NCI-H2196 treated with DMSO at 0.1 percent for 48 hours (cell line): ENCODE results near the gene CHORDC1.
"Not testable (repeated sequence)": the region's sequence is repeated elsewhere in the genome, so short reads cannot be mapped to it uniquely, and the experiment has no call there.

Source experiments
- DNase-seq: peaks from one replicate; lab custom pipeline; 2025; ENCODE audit not compliant: unreplicated experiment; lab: John Stamatoyannopoulos, UW

CHORDC1 gene

DNA sequence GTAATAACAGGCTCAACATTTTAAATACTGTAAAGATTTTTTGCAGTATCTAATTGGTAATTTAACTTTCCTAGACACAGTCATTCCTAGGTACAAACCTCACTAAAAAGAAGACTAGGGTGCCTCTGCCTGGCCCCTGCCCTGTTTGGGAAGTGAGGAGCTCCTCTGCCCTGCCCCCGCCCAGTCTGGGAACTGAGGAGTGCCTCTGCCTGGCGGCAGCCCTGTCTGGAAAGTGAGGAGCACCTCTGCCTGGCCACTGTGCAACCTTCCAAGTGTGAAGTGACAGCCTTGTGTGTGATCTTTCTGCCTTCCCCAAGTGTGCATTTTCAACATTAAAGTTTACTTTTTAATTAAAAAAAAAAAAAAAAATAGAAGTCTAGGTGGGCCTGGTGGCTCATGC, 4.2 kb downstream of the CHORDC1 start:
- no peak for DNase-seq

GRCh38 chr11:90216611-90217010, 6.2 kb downstream of the CHORDC1 start:
- no peak for DNase-seq

DNA sequence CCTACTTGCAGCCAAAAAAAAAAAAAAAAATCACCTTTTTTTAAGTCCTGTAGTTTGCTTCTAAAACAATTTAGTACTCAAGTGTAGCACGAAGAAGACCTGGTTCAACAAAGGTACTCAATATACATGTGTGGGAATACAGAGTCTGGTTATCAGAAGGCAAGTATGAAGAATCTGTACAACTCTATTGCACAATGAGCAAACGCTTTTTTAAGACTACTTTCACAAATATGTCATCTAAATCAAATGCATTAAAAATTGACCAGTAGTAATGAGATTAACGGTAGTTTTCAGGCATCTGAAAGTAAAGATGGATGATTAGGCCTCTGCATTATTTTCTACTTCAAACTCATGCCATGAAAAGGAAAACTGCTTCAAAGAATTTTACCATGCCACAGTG, 9.5 kb downstream of the CHORDC1 start:
- no peak for DNase-seq

- no peak for DNase-seq
These were observed 14.0 kb downstream of the CHORDC1 start for GRCh38 chr11:90208857-90209256.

- DNase-seq: not testable (repeated sequence)
These were observed 14.9 kb downstream of the CHORDC1 start for GRCh38 chr11:90207992-90208391.

DNA sequence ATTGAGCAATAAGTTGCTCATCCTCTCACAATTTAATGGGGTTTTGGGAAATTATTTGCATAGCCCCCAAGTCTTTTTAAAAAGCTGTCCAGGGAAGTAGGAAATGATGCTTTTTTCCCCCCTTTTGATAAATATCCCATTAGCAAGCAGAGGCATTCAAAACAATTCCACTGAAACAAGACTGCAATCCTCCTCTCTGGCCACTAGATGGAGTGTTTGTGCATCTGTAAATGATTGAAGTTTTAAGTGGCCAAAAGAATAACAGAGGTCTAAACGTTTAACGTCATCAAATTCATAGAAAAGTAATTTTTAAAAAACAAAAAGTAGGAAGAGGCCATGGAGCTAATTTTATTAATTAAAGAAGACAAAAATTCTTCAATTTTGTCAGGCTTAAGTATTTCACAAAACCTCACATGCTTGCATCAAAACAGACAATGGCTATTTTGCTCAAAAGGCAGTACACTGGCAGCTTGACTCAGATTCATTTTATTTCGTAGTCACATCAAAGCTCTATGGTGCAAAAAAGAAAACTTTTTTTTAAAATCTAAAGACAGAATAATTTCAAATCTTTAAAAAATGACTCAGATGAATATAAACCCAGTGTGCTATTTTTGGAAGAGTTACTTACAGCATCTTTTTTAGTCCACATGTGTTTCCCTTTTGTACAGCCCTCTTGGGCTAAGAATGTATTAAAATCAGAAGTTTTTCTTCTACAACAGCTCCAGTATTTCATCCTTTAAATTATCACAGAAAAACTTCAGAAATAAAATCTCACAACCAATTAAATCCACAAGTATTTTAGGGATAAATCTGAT, 17.8 kb downstream of the CHORDC1 start:
- peak; percentile 52 for DNase-seq

DNA sequence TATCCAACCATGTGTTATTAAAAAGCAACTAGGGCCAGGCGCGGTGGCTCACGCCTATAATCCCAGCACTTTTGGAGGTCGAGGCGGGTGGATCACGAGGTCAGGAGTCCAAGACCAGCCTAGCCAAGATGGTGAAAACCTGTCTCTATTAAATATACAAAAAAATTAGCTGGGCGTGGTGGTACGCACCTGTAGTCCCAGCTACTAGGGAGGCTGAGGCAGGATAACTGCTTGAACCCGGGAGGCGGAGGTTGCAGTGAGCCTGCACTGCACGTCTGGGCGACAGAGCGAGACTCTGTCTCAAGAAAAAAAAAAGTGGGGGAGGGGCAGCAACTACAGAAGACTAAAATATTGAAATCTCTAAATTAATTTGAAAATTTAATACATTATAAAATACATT, 18.4 kb downstream of the CHORDC1 start:
- DNase-seq: no peak

DNA sequence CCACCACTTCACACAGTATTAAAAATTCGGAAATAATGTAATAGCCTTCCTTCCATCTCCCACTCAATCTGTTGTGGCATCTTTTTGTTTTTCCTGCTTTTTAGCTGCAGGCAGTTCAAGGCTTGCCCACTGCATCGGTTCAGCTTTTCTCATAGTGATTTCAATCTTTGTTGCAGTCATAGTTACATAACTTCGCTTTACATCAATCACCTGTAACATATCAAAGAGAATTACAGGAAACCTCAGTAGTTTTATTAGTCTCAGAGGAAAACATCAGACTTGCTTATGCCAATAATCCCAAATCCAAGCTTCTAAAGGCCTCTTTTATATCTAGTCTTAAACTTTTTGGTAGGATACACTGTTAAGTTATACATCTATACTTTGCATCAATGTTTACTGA, 20.5 kb downstream of the CHORDC1 start:
- DNase-seq: no peak

- no peak for DNase-seq
These were observed 25.5 kb downstream of the CHORDC1 start for GRCh38 chr11:90197377-90197776.

DNA sequence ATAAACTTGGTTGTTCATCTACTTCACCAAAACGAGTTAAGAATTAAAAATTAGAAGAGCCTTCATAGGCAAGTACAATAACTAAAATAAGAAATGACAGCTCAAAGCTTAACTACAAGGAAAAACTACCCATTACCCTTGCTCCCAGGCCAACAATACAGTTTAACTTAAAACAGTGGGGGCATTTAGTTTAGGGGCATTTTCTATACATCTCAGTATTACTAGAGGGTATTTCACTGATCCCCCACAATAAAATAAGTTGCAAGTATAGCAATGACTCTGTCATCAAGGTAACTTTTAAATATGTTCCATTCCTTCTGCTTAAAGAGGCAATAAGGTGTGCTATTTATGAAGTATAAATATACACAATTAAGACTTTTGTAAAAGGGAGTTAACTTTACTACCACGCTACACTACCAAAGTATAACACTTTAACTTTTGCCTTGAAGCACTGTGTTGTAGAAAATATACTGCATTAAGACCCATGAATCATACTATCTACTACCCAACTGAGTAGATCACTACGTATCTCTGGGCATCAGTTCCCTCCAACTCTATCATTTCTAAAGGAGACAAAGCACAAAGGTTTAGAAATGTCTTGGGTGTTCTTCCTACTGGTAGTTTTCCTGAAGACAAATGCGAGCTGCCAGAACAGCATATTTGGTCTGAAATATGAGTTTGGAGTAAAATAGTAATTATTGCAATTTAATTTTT, 29.8 kb downstream of the CHORDC1 start:
- DNase-seq: no peak

- no peak for DNase-seq
These were observed 33.8 kb downstream of the CHORDC1 start for GRCh38 chr11:90189011-90189410.

DNA sequence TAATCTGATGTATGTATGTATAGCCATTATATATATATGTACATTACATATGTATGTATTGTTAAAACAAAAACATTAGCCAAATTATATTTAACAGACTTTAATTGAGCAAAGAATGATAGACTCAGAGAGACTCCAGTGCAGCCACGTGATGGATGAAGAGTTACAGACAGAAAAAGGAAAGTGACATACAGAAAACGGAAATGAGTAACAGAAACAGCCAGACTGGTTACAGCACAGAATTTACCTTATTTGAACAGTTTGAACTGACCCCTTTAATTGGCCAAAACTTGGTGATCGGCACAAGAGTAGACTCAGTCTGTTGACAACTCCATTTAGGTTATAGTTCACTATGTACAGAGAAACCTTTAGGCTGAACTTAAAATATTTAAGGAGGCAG, 35.0 kb downstream of the CHORDC1 start:
- DNase-seq: no peak

GRCh38 chr11:90179923-90180322, 42.9 kb downstream of the CHORDC1 start:
- DNase-seq: no peak

DNA sequence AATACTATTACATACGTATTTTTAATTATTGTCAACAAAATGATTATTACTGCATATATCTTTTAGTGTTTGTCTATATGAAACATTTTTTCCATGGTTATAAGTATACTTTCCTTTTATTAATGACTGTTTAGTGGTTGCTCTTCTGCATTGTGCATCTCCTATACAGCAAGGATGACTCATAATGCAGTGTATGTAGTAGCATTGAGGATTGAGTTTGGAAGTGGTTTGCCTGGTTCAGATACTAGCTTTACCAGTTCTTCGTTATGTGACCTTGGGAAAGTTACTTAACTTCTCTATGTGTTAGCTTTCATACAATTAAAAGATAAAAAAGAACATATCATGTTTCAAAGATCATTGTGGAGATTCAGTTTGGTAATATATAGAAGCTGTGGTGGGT, 44.1 kb downstream of the CHORDC1 start:
- no peak for DNase-seq

GRCh38 chr11:90176069-90176468, 46.8 kb downstream of the CHORDC1 start:
- no peak for DNase-seq

GRCh38 chr11:90171359-90171758, 51.5 kb downstream of the CHORDC1 start:
- no peak for DNase-seq

DNA sequence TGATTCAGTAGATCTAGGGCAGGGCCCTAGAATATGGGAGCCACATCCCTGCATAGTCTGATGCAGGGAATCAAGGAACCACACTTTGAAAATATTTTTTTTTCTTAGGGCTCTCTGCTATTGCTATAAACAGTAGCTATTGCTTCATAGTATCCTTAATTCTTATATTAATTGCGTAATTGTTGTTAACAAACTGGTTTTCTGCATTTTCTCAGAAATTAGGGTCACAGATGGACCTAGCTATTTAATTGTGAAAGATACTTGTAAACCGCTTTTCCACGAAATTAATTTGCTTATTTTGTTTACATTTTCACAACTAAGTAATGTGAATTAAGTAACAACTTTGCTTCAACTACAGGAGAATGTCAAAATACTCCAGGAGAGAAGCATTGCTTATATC, 54.3 kb downstream of the CHORDC1 start:
- no peak for DNase-seq

DNA sequence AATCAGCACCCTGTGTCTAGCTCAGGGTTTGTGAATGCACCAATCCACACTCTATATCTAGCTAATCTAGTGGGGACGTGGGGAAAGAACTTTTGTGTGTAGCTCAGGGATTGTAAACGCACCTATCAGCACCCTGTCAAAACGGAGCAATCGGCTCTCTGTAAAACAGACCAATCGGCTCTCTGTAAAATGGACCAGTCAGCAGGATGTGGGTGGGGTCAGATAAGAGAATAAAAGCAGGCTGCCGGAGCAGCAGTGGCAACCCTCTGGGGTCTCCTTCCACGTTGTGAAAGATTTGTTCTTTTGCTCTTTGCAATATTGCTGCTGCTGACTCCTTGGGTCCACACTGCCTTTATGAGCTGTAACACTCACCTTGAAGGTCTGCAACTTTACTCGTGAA, 55.1 kb downstream of the CHORDC1 start:
- DNase-seq: not testable (repeated sequence)

DNA sequence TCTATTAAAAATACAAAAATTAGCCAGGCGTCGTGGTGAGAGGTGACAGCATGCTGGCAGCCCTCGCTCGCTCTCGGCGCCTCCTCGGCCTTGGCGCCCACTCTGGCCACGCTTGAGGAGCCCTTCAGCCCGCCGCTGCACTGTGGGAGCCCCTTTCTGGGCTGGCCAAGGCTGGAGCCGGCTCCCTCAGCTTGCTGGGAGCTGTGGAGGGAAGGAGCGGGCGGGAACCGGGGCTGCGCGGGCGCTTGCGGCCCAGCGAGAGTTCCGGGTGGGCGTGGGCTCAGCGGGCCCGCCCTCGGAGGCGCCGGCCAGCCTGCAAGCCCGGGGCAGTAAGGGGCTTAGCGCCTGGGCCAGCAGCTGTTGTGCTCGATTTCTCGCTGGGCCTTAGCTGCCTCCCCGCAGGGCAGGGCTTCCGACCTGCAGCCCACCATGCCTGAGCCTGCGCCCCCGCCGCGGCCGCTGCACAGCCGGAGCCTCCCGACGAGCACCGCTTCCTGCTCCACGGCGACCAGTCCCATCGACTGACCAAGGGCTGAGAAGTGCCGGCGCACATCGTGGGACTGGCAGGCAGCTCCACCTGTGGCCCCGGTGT, 55.8 kb downstream of the CHORDC1 start:
- not testable (repeated sequence) for DNase-seq
